Liver (tissue), 9 donors: ENCODE data around the gene PPM1L. TPM values are rescaled to one million over a fixed set of nuclear protein-coding genes. Genes with fewer than 3 reads are reported as not detected.

ENCODE experiments used
- DNase-seq: peaks from one replicate; pipeline ENCODE4 v3.0.0-alpha.2; 2017; ENCODE audit warnings: low spot score
- H3K27ac ChIP-seq, 2 donors: one replicate each; pipeline ENCODE4 v1.7.0; 2013; ENCODE audit warnings: inconsistent platforms in 2 of 2, low read length in 2 of 2, control low read depth in 1 of 2, low read depth in 1 of 2, mild to moderate bottlenecking in 1 of 2
- H3K27me3 ChIP-seq, 4 donors: one replicate each; pipeline versions ENCODE4 v1.6.1 to v1.7.0; 2013; ENCODE audit warnings: low read length in 3 of 4, inconsistent platforms in 1 of 4, mild to moderate bottlenecking in 1 of 4, moderate library complexity in 1 of 4; ENCODE audit not compliant: control insufficient read depth in 4 of 4, insufficient read depth in 4 of 4
- H3K36me3 ChIP-seq, 4 donors: one replicate each; pipeline versions ENCODE4 v1.6.1 to v1.7.0; 2013; ENCODE audit warnings: low read length in 3 of 4, mild to moderate bottlenecking in 3 of 4, low read depth in 1 of 4, moderate library complexity in 1 of 4; ENCODE audit not compliant: control insufficient read depth in 4 of 4, insufficient read depth in 3 of 4
- H3K4me1 ChIP-seq, 4 donors: one replicate each; pipeline versions ENCODE4 v1.6.1 to v1.7.0; 2013; ENCODE audit warnings: low read length in 3 of 4, mild to moderate bottlenecking in 3 of 4, moderate library complexity in 1 of 4; ENCODE audit not compliant: control insufficient read depth in 4 of 4, insufficient read depth in 4 of 4
- H3K4me3 ChIP-seq, 3 donors: one replicate each; pipeline versions ENCODE4 v1.6.1 to v1.7.0; 2013; ENCODE audit warnings: low read length in 3 of 3, control low read depth in 1 of 3, low read depth in 1 of 3, mild to moderate bottlenecking in 1 of 3
- H3K9ac ChIP-seq, 2 donors: one replicate each; pipeline ENCODE4 v1.7.0; 2013; ENCODE audit warnings: low read length in 2 of 2, mild to moderate bottlenecking in 2 of 2, moderate library complexity in 2 of 2, control low read depth in 1 of 2, low read depth in 1 of 2
- H3K9me3 ChIP-seq, 4 donors: one replicate each; pipeline versions ENCODE4 v1.6.1 to v1.7.0; 2013; ENCODE audit warnings: low read length in 3 of 4; ENCODE audit not compliant: control insufficient read depth in 4 of 4
- EGR1 ChIP-seq, 2 donors: IDR thresholded peaks; 2 replicates each; pipeline ENCODE4 v1.6.1; 2016 to 2018; ENCODE audit warnings: antibody characterized with exemption in 2 of 2, low read depth in 2 of 2
- FOXA2 ChIP-seq: IDR thresholded peaks from 2 replicates; pipeline ENCODE4 v1.6.1; 2016; ENCODE audit warnings: antibody characterized with exemption
- GABPA ChIP-seq, 2 donors: IDR thresholded peaks in 1 of 2; conservative IDR thresholded peaks in 1 of 2; 2 replicates each; pipeline ENCODE4 v1.6.1; 2016; ENCODE audit warnings: antibody characterized with exemption in 2 of 2, mild to moderate bottlenecking in 1 of 2, moderate library complexity in 1 of 2
- HNF4A ChIP-seq, 2 donors: conservative IDR thresholded peaks; 2 replicates each; pipeline ENCODE4 v1.6.1; 2016; ENCODE audit warnings: antibody characterized with exemption in 2 of 2, mild to moderate bottlenecking in 2 of 2
- HNF4G ChIP-seq: IDR thresholded peaks from 2 replicates; pipeline ENCODE4 v1.6.1; 2016; ENCODE audit warnings: antibody characterized with exemption
- NR2F2 ChIP-seq: IDR thresholded peaks from 2 replicates; pipeline ENCODE4 v1.6.1; 2016; ENCODE audit warnings: antibody characterized with exemption
- RAD21 ChIP-seq, 2 donors: IDR thresholded peaks; 2 replicates each; pipeline ENCODE4 v1.6.1; 2016; ENCODE audit warnings: antibody characterized with exemption in 2 of 2, mild to moderate bottlenecking in 2 of 2
- SP1 ChIP-seq: IDR thresholded peaks from 2 replicates; pipeline ENCODE4 v1.6.1; 2018; ENCODE audit warnings: antibody characterized with exemption, mild to moderate bottlenecking
- TAF1 ChIP-seq: conservative IDR thresholded peaks from 2 replicates; pipeline ENCODE4 v1.6.1; 2016; ENCODE audit warnings: antibody characterized with exemption, mild to moderate bottlenecking
- YY1 ChIP-seq: IDR thresholded peaks from 2 replicates; pipeline ENCODE4 v1.6.1; 2016; ENCODE audit warnings: antibody characterized with exemption, mild to moderate bottlenecking
- WGBS: extraction: QIAGEN DNeasy Blood & Tissue Kit; methylation state at CpG from one replicate; pipeline ENCODE4 v1.1.7; 2013; 5-methylcytosine and 5-hydroxymethylcytosine counted together
- polyA plus RNA-seq, 2 donors: library from polyadenylated mRNA; stranded (reverse) in 1 of 2; unstranded in 1 of 2; fragments of 200-250 nt in 1 of 2; fragments of >200 nt in 1 of 2; fragmentation: Nextera tagmentation in 1 of 2; extraction: Ambion mirVana in 1 of 2; gene quantifications; one replicate each; pipeline versions ENCODE4 v1.2.1 to v1.2.3, GENCODE V29; 2013 to 2015
- total RNA-seq, 2 donors: library from RNA; depleted of rRNA; stranded (reverse); fragments of >200 nt; gene quantifications; one replicate each; pipeline ENCODE4 v1.2.3, GENCODE V29; 2014
- TF ChIP-seq, protein P1 (sequence below): IDR thresholded peaks from 2 replicates; pipeline ENCODE4 v1.6.1; 2016; ENCODE audit warnings: antibody characterized with exemption
- TF ChIP-seq, protein P2 (sequence below): IDR thresholded peaks from 2 replicates; pipeline ENCODE4 v1.6.1; 2016; ENCODE audit warnings: antibody characterized with exemption
- TF ChIP-seq, protein P3 (sequence below): IDR thresholded peaks from 2 replicates; pipeline ENCODE4 v1.6.1; 2016; ENCODE audit warnings: antibody characterized with exemption
- TF ChIP-seq, protein P4 (sequence below): IDR thresholded peaks from 2 replicates; pipeline ENCODE4 v1.6.1; 2016; ENCODE audit warnings: antibody characterized with exemption, mild to moderate bottlenecking
- TF ChIP-seq, protein P5 (sequence below): fragments of 150-350 bp; IDR thresholded peaks from 2 replicates; pipeline ENCODE4 v1.5.1; 2017; ENCODE audit warnings: improper control_type of control experiment, low read depth, low read length; ENCODE audit not compliant: missing input control
- donor health status: healthy.
- donor health status: healthy.
- donor health status: healthy.
- donor health status: healthy.
- donor health status: healthy.

The PPM1L gene
- total and polyA plus RNA-seq, 4 donors, result 1.6 to 8.5 (median 4.8) TPM

DNA sequence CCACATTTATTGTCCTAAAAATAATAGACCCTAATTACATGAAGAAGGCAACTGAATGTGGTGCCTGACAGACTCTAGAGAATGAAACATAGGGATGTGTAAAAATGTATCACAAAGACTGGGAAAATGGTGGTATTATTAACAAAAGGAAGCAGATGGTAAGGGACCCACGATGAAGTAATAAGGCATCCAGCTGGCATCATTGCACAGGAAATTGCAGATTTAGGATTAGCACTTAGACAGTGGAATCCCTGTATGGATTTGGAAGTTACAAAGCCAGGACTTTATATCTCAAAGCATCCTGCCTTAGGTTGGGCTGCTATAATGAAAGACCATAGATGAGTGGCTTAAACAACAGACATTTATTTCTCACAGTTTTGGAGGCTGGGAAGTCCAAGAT, 104.3 kb downstream of the PPM1L start:
- H3K36me3 ChIP-seq, result no peaks in the 10 kb centered on the region
- TF ChIP-seq, protein P1, sequence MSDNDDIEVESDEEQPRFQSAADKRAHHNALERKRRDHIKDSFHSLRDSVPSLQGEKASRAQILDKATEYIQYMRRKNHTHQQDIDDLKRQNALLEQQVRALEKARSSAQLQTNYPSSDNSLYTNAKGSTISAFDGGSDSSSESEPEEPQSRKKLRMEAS, result no peak
- no peak for TF ChIP-seq FOXA2
- TF ChIP-seq HNF4G, result no peak
- TF ChIP-seq, protein P2, sequence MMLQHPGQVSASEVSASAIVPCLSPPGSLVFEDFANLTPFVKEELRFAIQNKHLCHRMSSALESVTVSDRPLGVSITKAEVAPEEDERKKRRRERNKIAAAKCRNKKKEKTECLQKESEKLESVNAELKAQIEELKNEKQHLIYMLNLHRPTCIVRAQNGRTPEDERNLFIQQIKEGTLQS, result no peak
- TF ChIP-seq, protein P3, sequence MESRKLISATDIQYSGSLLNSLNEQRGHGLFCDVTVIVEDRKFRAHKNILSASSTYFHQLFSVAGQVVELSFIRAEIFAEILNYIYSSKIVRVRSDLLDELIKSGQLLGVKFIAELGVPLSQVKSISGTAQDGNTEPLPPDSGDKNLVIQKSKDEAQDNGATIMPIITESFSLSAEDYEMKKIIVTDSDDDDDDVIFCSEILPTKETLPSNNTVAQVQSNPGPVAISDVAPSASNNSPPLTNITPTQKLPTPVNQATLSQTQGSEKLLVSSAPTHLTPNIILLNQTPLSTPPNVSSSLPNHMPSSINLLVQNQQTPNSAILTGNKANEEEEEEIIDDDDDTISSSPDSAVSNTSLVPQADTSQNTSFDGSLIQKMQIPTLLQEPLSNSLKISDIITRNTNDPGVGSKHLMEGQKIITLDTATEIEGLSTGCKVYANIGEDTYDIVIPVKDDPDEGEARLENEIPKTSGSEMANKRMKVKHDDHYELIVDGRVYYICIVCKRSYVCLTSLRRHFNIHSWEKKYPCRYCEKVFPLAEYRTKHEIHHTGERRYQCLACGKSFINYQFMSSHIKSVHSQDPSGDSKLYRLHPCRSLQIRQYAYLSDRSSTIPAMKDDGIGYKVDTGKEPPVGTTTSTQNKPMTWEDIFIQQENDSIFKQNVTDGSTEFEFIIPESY, result no peak
- TF ChIP-seq, protein P4, sequence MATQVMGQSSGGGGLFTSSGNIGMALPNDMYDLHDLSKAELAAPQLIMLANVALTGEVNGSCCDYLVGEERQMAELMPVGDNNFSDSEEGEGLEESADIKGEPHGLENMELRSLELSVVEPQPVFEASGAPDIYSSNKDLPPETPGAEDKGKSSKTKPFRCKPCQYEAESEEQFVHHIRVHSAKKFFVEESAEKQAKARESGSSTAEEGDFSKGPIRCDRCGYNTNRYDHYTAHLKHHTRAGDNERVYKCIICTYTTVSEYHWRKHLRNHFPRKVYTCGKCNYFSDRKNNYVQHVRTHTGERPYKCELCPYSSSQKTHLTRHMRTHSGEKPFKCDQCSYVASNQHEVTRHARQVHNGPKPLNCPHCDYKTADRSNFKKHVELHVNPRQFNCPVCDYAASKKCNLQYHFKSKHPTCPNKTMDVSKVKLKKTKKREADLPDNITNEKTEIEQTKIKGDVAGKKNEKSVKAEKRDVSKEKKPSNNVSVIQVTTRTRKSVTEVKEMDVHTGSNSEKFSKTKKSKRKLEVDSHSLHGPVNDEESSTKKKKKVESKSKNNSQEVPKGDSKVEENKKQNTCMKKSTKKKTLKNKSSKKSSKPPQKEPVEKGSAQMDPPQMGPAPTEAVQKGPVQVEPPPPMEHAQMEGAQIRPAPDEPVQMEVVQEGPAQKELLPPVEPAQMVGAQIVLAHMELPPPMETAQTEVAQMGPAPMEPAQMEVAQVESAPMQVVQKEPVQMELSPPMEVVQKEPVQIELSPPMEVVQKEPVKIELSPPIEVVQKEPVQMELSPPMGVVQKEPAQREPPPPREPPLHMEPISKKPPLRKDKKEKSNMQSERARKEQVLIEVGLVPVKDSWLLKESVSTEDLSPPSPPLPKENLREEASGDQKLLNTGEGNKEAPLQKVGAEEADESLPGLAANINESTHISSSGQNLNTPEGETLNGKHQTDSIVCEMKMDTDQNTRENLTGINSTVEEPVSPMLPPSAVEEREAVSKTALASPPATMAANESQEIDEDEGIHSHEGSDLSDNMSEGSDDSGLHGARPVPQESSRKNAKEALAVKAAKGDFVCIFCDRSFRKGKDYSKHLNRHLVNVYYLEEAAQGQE, result no peak
- no peak for TF ChIP-seq HNF4A (conservative IDR thresholded peaks at IDR 0.05)
- TF ChIP-seq TAF1, result no peak
- TF ChIP-seq, protein P5, sequence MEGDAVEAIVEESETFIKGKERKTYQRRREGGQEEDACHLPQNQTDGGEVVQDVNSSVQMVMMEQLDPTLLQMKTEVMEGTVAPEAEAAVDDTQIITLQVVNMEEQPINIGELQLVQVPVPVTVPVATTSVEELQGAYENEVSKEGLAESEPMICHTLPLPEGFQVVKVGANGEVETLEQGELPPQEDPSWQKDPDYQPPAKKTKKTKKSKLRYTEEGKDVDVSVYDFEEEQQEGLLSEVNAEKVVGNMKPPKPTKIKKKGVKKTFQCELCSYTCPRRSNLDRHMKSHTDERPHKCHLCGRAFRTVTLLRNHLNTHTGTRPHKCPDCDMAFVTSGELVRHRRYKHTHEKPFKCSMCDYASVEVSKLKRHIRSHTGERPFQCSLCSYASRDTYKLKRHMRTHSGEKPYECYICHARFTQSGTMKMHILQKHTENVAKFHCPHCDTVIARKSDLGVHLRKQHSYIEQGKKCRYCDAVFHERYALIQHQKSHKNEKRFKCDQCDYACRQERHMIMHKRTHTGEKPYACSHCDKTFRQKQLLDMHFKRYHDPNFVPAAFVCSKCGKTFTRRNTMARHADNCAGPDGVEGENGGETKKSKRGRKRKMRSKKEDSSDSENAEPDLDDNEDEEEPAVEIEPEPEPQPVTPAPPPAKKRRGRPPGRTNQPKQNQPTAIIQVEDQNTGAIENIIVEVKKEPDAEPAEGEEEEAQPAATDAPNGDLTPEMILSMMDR, result no peak
- no peak for TF ChIP-seq NR2F2
- 70% methylated on average over 1 of the region's 1 CpG for WGBS
- no peaks in the 10 kb centered on the region for H3K4me1 ChIP-seq
- no peaks in the 10 kb centered on the region for H3K9me3 ChIP-seq
- no peak for DNase-seq
- no peak overlapping the region for H3K9ac ChIP-seq
- no peak overlapping the region for H3K4me3 ChIP-seq
- H3K27ac ChIP-seq, result no peak overlapping the region
- no peaks in the 10 kb centered on the region for H3K27me3 ChIP-seq

DNA sequence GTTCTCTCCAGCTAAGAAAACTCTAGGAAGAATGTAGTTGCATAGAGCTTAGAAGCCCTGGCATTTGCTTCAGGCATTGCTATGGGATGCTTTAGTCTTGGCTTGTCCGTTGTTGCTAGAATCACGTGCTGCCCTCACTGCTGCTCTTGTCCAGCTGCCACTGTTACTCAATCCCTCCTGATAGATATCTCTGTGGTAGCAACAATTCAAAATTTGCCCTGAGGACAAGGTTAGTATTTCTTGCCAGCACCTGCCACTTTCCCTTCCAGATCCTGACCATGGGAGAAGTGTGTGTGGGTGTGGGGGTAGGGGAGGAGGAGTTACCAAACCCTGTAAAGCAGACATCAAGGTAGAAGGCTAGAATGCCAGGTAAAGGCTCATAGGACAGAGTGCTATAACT, 113.8 kb downstream of the PPM1L start:
- no peaks in the 10 kb centered on the region for H3K9me3 ChIP-seq
- H3K4me3 ChIP-seq, result no peak overlapping the region
- H3K4me1 ChIP-seq, result peaks cover 0 to 10% (median 4%) of the 10 kb centered on the region in 4 donors
- H3K9ac ChIP-seq, result no peak overlapping the region
- 32% methylated on average over 2 of the region's 2 CpGs for WGBS
- DNase-seq, result no peak
- H3K27me3 ChIP-seq, result no peaks in the 10 kb centered on the region
- H3K27ac ChIP-seq, result no peak overlapping the region
- no peaks in the 10 kb centered on the region for H3K36me3 ChIP-seq
- TF ChIP-seq, protein P5, result peak; percentile 2
- TF ChIP-seq YY1 (peak; percentile 40), RAD21 (IDR thresholded peaks at IDR 0.05) (peak; percentile 52 to 66), HNF4G (no peak), EGR1 (IDR thresholded peaks at IDR 0.05; ENCODE audit: low read depth in 2 of 2) (no peak), GABPA (IDR thresholded peaks at IDR 0.05 in 1 of 2, conservative IDR thresholded peaks at IDR 0.05 in 1 of 2) (no peak), SP1 (peak; percentile 22)
- TF ChIP-seq, protein P4, result peak; percentile 48
- TF ChIP-seq, protein P3, result peak; percentile 15
- TF ChIP-seq, protein P1, result peak; percentile 57
